HG02938 (cell line): ENCODE measurements around the gene SMYD2.
"Not testable (repeated sequence)": the region's sequence is repeated elsewhere in the genome, so short reads cannot be mapped to it uniquely, and the experiment has no call there.

Source experiments
- ATAC-seq: cut with Tn5 transposase; IDR thresholded peaks from one replicate; pipeline ENCODE4 v1.9.1; 2021; ENCODE audit warnings: mild to moderate bottlenecking, moderate library complexity; ENCODE audit not compliant: unreplicated experiment

SMYD2 gene

DNA sequence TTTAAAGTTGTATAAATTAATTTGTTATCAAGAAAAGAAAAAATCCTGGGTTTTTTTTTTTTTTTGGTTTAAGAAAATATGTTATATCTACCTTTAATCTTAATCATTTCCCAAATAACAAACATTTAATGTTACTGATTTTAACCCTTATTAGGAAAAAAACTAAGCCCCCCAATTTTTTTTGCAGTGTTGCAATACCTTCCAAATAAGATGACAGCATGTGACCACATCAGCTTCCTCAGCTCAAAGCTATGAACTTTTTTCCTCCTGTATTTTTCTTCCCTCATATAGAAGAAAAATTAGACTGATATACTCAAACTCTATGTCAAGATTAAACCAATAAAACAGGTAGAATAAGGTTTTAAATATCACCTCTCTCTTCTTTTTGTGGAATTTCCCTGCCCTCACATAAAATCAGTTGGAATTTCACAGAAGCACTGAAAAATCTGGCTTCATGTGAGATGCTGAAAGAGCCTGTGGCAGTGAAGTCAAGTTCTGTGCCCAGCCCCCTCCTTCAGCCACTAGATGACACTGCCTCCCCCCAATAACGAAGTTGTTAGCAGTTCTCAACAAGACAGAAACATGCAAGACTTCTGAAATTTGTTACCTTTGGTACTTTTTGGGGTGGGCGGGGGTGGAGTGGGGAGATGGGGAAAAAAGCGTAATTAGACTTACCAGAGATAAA is 9.6 kb upstream of the SMYD2 start:
- ATAC-seq: no peak

GRCh38 chr1:214271995-214272731 is 8.8 kb upstream of the SMYD2 start:
- ATAC-seq: no peak

DNA sequence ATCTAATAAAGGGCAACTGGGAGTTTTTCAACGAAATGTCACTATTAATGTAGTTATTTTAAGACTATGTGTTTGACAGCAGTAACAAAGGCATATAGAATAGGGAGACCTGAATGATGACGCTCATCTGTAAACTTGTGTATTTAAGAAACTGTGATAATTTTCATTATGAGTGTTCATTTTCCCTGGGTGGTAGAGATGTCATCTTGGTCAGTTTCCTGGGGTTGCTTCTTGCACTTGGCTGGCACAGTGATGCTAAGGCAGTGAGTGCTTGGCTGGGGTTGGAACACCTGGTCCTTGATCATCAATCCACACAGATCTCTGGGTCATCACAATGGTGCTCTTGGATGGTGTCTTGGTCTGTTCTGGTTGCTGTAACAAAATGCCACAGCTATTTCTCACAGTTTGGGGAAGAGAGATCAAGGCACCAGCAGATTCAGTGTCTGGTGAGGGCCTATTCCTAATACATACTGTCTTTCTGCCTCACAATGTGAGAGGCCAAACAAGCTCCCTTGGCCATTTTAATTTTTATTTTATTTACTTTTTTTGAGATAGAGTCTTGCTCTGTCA is 7.9 kb upstream of the SMYD2 start:
- no peak for ATAC-seq

GRCh38 chr1:214275700-214276099 is 5.3 kb upstream of the SMYD2 start:
- not testable (repeated sequence) for ATAC-seq

GRCh38 chr1:214276786-214277185 is 4.2 kb upstream of the SMYD2 start:
- no peak for ATAC-seq

DNA sequence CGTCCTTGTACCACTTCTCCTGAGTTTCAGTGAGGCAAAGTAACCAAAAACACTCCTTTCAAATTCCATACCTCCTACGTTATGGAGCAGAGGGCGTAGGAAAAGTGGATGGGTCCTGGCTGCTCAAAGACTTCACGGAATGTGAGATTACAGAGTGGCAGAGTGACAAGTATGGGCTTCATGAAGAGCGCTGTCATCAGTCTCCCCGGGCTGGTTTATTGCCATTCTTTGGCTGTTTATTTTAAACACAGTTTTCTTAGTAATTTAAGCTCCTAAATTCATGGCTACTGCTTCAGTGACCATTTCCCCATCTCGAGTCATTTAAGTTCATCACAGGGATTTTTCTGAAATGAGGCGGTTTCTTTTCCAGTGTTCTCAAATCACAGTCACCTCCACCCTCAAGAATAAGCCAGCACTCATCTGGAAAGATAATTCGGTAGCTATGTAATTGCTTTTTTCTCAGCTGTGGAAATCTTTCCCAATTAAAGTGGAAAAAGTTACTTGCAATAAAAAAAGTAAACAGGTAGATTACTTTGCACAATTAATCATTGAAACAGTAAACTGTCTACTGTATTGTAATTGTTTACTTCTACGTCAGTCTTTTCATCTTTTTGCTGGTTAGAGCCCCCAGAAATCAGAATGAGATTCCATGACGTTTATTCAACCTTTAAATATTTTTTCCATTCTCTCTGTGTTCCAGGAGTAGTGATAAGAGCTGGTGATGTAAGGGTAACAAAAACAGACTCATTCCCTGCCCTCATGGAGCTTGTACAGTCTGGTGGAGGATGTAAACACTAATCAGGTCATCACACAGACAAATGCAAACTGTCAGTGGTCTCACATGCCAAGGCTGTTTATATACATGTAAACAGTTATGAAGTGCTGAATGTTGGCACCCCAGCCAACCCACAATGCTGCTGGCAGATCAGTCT is 3.0 kb upstream of the SMYD2 start:
- no peak for ATAC-seq

DNA sequence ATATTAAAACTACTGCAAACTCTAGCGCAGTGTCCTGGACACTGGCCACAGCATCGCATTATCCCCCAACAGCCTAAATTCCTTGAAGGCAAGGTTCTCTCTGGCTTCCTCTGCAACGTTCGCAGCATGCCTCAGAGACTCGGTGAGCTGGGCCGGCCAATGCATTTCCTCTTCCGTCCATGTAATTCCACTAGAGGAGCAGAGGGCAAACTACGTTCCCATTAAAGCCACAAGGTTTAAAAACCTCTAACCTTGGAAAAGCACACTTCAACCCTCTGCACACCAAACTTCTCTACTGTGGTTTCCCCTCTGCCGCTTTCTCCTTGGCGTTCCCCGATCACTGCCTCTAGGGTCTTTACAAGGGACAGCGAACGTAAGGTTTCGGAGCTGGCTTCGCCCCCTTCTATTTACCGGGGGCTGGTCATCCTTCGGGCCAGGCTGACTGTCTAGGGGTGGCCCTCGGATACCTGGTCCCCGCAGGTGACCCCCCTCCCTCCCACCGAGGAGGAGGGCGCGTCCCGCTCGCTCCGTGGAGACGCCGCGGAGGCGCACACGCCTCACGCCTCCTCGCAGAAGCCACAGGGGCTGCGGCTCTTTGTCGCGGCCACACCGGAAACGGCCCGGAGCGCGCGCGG is 456 bp upstream of the SMYD2 start:
- peak; percentile 49 for ATAC-seq

- no peak for ATAC-seq
Measured at GRCh38 chr1:214281720-214282629, 1.0 kb downstream of the SMYD2 start.

DNA sequence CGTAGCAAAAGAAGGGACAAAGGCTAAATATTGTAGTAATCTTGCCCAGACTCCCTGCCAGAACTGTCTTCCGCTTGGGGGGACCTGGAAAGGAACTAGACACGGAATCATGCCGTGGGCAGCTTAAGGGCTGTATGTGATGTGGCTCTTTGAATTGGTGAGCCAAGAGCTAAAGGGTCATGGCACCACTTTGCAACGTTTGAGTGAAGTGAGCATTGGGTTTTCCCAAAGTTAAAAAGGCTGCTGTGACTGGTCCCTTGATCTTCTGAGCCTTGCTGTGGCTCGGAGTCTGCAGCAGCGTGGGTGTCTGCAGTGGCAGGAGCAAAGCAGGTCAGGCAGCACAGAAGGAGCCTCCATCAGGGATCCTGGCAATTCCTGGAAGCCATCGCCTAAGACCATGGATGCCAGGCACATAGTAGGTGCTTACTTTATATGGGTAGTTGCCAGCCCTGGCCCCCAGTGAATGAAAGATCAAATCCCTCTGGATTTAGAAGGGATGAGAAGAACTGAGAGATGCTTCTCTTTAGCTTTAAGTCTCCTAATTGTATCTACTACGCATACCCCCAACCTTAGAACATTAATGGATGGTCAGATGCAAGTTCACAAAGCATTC is 1.8 kb downstream of the SMYD2 start:
- no peak for ATAC-seq

DNA sequence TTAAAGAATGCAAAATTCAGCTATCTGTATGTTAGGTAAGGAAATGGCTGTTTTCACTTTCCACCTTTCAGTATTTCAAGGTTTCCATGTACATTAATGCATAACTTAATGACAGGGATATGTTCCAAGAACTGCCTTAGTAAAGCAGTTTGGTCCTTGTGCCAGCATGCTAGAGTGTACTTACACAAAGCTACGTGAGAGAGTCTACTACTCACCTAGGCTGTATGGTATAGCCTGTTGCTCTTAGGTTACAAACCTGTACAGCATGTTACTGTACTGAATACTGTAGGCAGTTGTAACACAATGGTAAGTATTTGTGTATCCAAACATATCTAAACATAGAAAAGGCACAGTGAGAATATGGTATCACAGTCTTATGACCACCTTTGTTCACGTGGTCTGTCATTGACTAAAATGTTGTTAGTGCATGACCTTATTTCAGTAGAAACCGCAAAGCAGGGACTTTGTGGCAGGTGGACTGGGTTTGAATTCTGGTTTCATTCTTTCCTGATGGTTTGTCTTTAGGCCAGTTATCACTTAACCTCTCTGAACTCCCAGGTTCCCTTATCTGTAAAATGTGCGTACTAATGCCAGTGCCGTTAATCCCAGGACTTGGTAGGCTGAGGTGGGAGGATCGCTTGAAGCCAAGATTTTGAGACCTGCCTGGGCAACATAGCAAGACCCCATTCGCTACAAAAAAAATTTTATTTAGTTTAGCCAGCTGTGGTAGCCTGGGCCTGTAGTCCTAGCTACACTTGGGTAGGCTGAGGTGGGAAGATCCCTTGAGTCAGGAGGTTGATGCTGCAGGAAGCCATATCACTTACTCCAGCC is 4.9 kb downstream of the SMYD2 start:
- no peak for ATAC-seq

DNA sequence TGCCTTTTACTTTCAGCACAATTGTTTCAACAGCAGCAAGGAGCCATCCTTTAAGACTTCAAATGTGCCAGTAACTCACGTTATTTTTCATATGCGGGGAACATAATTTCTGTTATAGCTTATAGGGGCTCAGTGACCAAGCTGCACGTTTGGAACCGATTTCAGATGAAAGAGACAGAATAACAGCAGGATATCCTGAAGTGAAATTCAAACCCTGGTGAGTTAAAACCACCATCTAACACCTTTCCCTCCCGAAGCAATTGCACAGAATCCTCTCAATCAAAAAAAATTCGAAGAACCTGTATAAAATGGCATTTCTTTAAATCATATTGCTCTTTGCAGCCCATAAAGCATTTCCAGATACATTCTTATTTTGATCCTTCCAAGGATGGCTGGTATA is 6.9 kb downstream of the SMYD2 start:
- no peak for ATAC-seq

- no peak for ATAC-seq
Measured at GRCh38 chr1:214289574-214290272, 8.8 kb downstream of the SMYD2 start.

- no peak for ATAC-seq
Measured at GRCh38 chr1:214290424-214291037, 9.6 kb downstream of the SMYD2 start.

- ATAC-seq: no peak
Measured at GRCh38 chr1:214292322-214292721, 11.4 kb downstream of the SMYD2 start.

DNA sequence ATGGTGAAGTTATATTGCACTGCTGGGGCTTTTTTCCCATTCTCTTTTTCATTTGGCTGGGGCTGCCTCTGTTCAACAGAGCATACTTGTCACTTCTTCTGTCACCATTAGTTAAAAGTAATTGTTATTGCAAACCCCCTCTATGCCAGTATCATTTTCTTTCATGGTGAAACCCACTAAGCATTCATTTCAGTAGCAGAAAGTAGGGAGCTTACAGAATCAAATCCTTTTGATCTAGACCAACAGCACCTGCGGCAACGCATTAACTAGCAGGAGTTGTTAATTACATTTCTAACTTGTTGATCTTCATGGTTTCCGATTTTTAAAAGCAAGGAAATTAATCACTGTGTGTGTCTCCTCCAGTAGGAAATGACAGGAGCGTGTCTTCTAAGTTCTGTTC is 15.0 kb downstream of the SMYD2 start:
- ATAC-seq: no peak

GRCh38 chr1:214296860-214297745 is 16.1 kb downstream of the SMYD2 start:
- ATAC-seq: no peak
